ENCODE results near the gene EXT2.

- TF ChIP-seq POLR2A (IDR thresholded peaks at IDR 0.05) (no peak), CTCF (IDR thresholded peaks at IDR 0.05) (no peak)
These were observed 102.8 kb downstream of the EXT2 start for GRCh38 chr11:44198146-44198724.
